IMR-90 (cell line): ENCODE results near the gene FCGR3B. TPM values are rescaled to one million over a fixed set of nuclear protein-coding genes. Genes with fewer than 3 reads are reported as not detected.
"Not testable (repeated sequence)": the region's sequence is repeated elsewhere in the genome, so short reads cannot be mapped to it uniquely, and the experiment has no call there.

ENCODE experiments used
- ATAC-seq: fragments of 200-7000 bp; cut with Tn5 transposase; 2 replicates; pipeline ENCODE4 v1.9.1; 2020; ENCODE audit warnings: low read depth, mild to moderate bottlenecking, moderate library complexity
- BruUV-seq: library from RNA; stranded (reverse); fragments of 400-500 nt; replicated peaks from 2 replicates; lab custom pipeline; 2021; lab: Mats Ljungman, UMichigan
- CTCF ChIA-PET: fragments of 300-600 bp; formaldehyde crosslinking; extraction: SDS; loops from one replicate; lab custom pipeline; 2021; ENCODE audit warnings: antibody characterized with exemption; lab: Yijun Ruan, JAX
- POLR2A ChIA-PET: fragments of 300-600 bp; sonication (Branson Sonifier 250); formaldehyde crosslinking; loops from one replicate; lab custom pipeline; 2022; ENCODE audit warnings: antibody characterized with exemption; ENCODE audit not compliant: unreplicated experiment; lab: Charles Lee
- DNase-seq: peaks from one replicate; pipeline ENCODE4 v3.0.0; 2013
- H2AFZ ChIP-seq: replicated peaks from 2 replicates; pipeline ENCODE3; 2013; ENCODE audit warnings: low read length, mild to moderate bottlenecking; ENCODE audit not compliant: poor library complexity
- H2AK5ac ChIP-seq: 2 replicates; pipeline ENCODE4 v1.6.1; 2013; ENCODE audit warnings: low read depth, low read length, inconsistent platforms
- H2AK9ac ChIP-seq: replicated peaks from 2 replicates; pipeline ENCODE3; 2013; ENCODE audit warnings: mild to moderate bottlenecking, low read depth, low read length, moderate library complexity; ENCODE audit not compliant: poor library complexity
- H2BK120ac ChIP-seq: 2 replicates; pipeline ENCODE4 v1.6.1; 2013; ENCODE audit warnings: low read depth, low read length, inconsistent platforms
- H2BK15ac ChIP-seq: 3 replicates; pipeline ENCODE4 v1.6.1; 2013; ENCODE audit warnings: low read depth, low read length, inconsistent platforms
- H2BK20ac ChIP-seq: 2 replicates; pipeline ENCODE4 v1.6.1; 2013; ENCODE audit warnings: low read depth, mild to moderate bottlenecking, inconsistent platforms, low read length, moderate library complexity
- H2BK5ac ChIP-seq: 2 replicates; pipeline ENCODE4 v1.6.1; 2013; ENCODE audit warnings: mild to moderate bottlenecking, low read depth, low read length, inconsistent platforms; ENCODE audit not compliant: poor library complexity, severe bottlenecking
- H3K14ac ChIP-seq: replicated peaks from 2 replicates; pipeline ENCODE4 v1.6.1; 2013; ENCODE audit warnings: low read depth, low read length, inconsistent platforms
- H3K18ac ChIP-seq: 2 replicates; pipeline ENCODE4 v1.6.1; 2013; ENCODE audit warnings: low read depth, low read length, control low read depth
- H3K23ac ChIP-seq: 2 replicates; pipeline ENCODE4 v1.6.1; 2013; ENCODE audit warnings: low read depth, low read length, inconsistent platforms
- H3K27ac ChIP-seq: 2 replicates; pipeline ENCODE4 v1.5.1; 2013; ENCODE audit warnings: mild to moderate bottlenecking, control low read depth, low read length; ENCODE audit not compliant: insufficient read depth
- H3K27me3 ChIP-seq: 2 replicates; pipeline ENCODE4 v1.6.1; 2013; ENCODE audit warnings: low read length; ENCODE audit not compliant: control insufficient read depth, insufficient read depth
- H3K36me3 ChIP-seq: 2 replicates; pipeline ENCODE4 v1.6.1; 2013; ENCODE audit warnings: low read length, mixed read lengths; ENCODE audit not compliant: control insufficient read depth, insufficient read depth
- H3K4ac ChIP-seq: 2 replicates; pipeline ENCODE4 v1.6.1; 2013; ENCODE audit warnings: low read depth, low read length, inconsistent platforms
- H3K4me1 ChIP-seq: 2 replicates; pipeline ENCODE4 v1.6.1; 2013; ENCODE audit warnings: low read length, mixed read lengths; ENCODE audit not compliant: control insufficient read depth, insufficient read depth
- H3K4me2 ChIP-seq: 2 replicates; pipeline ENCODE4 v1.6.1; 2013; ENCODE audit warnings: low read depth, mild to moderate bottlenecking, control low read depth, low read length, moderate library complexity
- H3K4me3 ChIP-seq: 2 replicates; pipeline ENCODE4 v1.5.1; 2013; ENCODE audit warnings: low read depth, mild to moderate bottlenecking, control low read depth, low read length, moderate library complexity; ENCODE audit not compliant: insufficient read depth
- H3K56ac ChIP-seq: 2 replicates; pipeline ENCODE4 v1.6.1; 2013; ENCODE audit warnings: low read length, inconsistent platforms; ENCODE audit not compliant: insufficient read depth; ENCODE audit errors: extremely low read depth
- H3K79me1 ChIP-seq, 2 experiments: 2 replicates each; pipeline ENCODE4 v1.6.1; 2013; ENCODE audit warnings: low read length in 2 of 2, inconsistent platforms in 1 of 2, low read depth in 1 of 2
- H3K9ac ChIP-seq: 2 replicates; pipeline ENCODE4 v1.6.1; 2013; ENCODE audit warnings: low read depth, low read length, control low read depth
- H3K9me1 ChIP-seq: 2 replicates; pipeline ENCODE4 v1.6.1; 2013; ENCODE audit warnings: low read length, inconsistent platforms; ENCODE audit not compliant: insufficient read depth
- H3K9me3 ChIP-seq: 2 replicates; pipeline ENCODE4 v1.6.1; 2013; ENCODE audit warnings: low read length; ENCODE audit not compliant: control insufficient read depth, insufficient read depth
- H4K20me1 ChIP-seq: 2 replicates; pipeline ENCODE4 v1.6.1; 2013; ENCODE audit warnings: low read length, inconsistent platforms; ENCODE audit not compliant: insufficient read depth
- H4K5ac ChIP-seq: 2 replicates; pipeline ENCODE4 v1.6.1; 2013; ENCODE audit warnings: mild to moderate bottlenecking, low read depth, low read length, control low read depth
- H4K8ac ChIP-seq, 2 experiments: 2 replicates each; pipeline ENCODE4 v1.6.1; 2013; ENCODE audit warnings: low read depth in 2 of 2, low read length in 2 of 2, control low read depth in 1 of 2, inconsistent platforms in 1 of 2
- H4K91ac ChIP-seq: 2 replicates; pipeline ENCODE4 v1.6.1; 2013; ENCODE audit warnings: low read depth, low read length, inconsistent platforms; ENCODE audit not compliant: insufficient read depth
- WGBS, 2 experiments: methylation state at CpG; one replicate each; pipeline versions ENCODE4 v1.1.5 to v1.1.7; 2013; ENCODE audit warnings: missing lambda C conversion rate in 2 of 2; ENCODE audit not compliant: insufficient read length in 1 of 2; ENCODE audit errors: extremely low coverage in 2 of 2; 5-methylcytosine and 5-hydroxymethylcytosine counted together
- dilution Hi-C: fragments of 300-500 bp; cut with HindIII; formaldehyde crosslinking; loops from one replicate; pipeline ENCODE4 v1.14.3; 2018; ENCODE audit warnings: low sequenced_read_pairs; ENCODE audit not compliant: unreplicated experiment
- in situ Hi-C: fragments of 300-500 bp; cut with MboI; formaldehyde crosslinking; loops from 3 replicates; pipeline ENCODE4 v1.14.3; 2019; ENCODE audit warnings: low sequenced_read_pairs, inconsistent platforms, mixed read lengths
- intact Hi-C: fragments of 100-400 bp; cut with micrococcal nuclease; formaldehyde crosslinking; loops from 2 replicates; pipeline ENCODE4 v1.10.0; 2022
- polyA plus RNA-seq, 3 experiments: library from polyadenylated mRNA; depleted of rRNA; stranded (reverse); fragments of >200 nt; gene quantifications; 2 replicates each; pipeline ENCODE4 v1.2.3, GENCODE V29; 2012; ENCODE audit warnings: low replicate concordance in 1 of 3
- total RNA-seq: library from RNA; depleted of rRNA; stranded (reverse); fragments of >200 nt; gene quantifications from 2 replicates; pipeline ENCODE4 v1.2.3, GENCODE V29; 2012

Gene FCGR3B
- total and polyA plus RNA-seq, 2 of the 4 experiments (the other 2 are of a cell fraction), result not detected

- H3K9ac ChIP-seq, H2BK20ac ChIP-seq, H2BK5ac ChIP-seq, H3K18ac ChIP-seq, H3K56ac ChIP-seq, H2BK15ac ChIP-seq, H2AK9ac ChIP-seq, H3K27ac ChIP-seq, H3K9me3 ChIP-seq, H2AFZ ChIP-seq, intact Hi-C loops, H4K20me1 ChIP-seq, CTCF ChIA-PET, H3K36me3 ChIP-seq, H3K4me3 ChIP-seq, H2AK5ac ChIP-seq, H4K5ac ChIP-seq, ATAC-seq, H3K9me1 ChIP-seq, dilution Hi-C loops, H3K79me1 ChIP-seq, H2BK120ac ChIP-seq, H3K27me3 ChIP-seq, BruUV-seq, H4K91ac ChIP-seq, POLR2A ChIA-PET, H3K4me2 ChIP-seq, DNase-seq, H3K4me1 ChIP-seq, H4K8ac ChIP-seq, H3K23ac ChIP-seq, H3K14ac ChIP-seq, H3K4ac ChIP-seq: not testable (repeated sequence)
- no CpG with 5 or more reads among the region's 2 CpGs for WGBS, 2 experiments
- in situ Hi-C loops, result loop anchor here (25.0 kb wide), 1 partner anchor 102 kb away; the partner anchor contains the start of gene DUSP12
Observed at GRCh38 chr1:161634993-161635392, 4.0 kb upstream of the FCGR3B start.

GRCh38 chr1:161630128-161630742, 741 bp downstream of the FCGR3B start:
- H2BK20ac ChIP-seq, H3K9me3 ChIP-seq, H4K91ac ChIP-seq, CTCF ChIA-PET, H3K9me1 ChIP-seq, H3K56ac ChIP-seq, H3K27ac ChIP-seq, intact Hi-C loops, DNase-seq, H4K5ac ChIP-seq, H2AK5ac ChIP-seq, H2BK120ac ChIP-seq, H3K9ac ChIP-seq, H4K8ac ChIP-seq, H2AK9ac ChIP-seq, H3K4me3 ChIP-seq, H2BK15ac ChIP-seq, H2BK5ac ChIP-seq, H2AFZ ChIP-seq, BruUV-seq, dilution Hi-C loops, H3K36me3 ChIP-seq, H3K18ac ChIP-seq, H3K4me2 ChIP-seq, H3K27me3 ChIP-seq, H3K14ac ChIP-seq, H3K23ac ChIP-seq, H3K79me1 ChIP-seq, ATAC-seq, H4K20me1 ChIP-seq, H3K4me1 ChIP-seq, H3K4ac ChIP-seq, POLR2A ChIA-PET: not testable (repeated sequence)
- no CpG with 5 or more reads among the region's 2 CpGs for WGBS, 2 experiments
- in situ Hi-C loops, result loop anchor here (25.0 kb wide), 1 partner anchor 107 kb away; the partner anchor contains the start of gene DUSP12
